ENCODE results near the gene RGS6. TPM values are rescaled to one million over a fixed set of nuclear protein-coding genes. Genes with fewer than 3 reads are reported as not detected.

RGS6 gene
- total RNA-seq, 2 donors from 2014 or later = 3.2 TPM; not detected in 1

DNA sequence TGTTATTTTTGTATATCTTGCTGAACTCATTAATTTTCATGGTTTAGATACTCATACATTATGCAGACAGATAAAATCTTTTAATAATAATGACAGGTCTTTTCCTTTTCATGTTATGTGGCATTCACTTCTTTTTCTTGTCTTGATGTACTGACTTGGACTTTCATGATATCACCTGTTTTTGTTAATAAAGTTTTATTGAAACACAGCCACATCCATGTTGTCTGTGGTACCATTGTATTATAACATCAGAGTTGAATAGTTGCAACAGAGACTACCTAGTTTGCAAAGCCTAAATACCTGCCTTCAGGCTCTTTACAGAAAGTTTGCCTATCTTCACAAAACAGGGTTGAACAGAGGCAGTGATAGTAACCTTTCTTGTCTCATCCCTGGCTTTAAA lies 85.1 kb downstream of the RGS6 start:
- intact Hi-C loops (cut with DNase I) = no loop called here
- no peak for TF ChIP-seq POLR2A (IDR thresholded peaks at IDR 0.05)
- TF ChIP-seq, protein P1, sequence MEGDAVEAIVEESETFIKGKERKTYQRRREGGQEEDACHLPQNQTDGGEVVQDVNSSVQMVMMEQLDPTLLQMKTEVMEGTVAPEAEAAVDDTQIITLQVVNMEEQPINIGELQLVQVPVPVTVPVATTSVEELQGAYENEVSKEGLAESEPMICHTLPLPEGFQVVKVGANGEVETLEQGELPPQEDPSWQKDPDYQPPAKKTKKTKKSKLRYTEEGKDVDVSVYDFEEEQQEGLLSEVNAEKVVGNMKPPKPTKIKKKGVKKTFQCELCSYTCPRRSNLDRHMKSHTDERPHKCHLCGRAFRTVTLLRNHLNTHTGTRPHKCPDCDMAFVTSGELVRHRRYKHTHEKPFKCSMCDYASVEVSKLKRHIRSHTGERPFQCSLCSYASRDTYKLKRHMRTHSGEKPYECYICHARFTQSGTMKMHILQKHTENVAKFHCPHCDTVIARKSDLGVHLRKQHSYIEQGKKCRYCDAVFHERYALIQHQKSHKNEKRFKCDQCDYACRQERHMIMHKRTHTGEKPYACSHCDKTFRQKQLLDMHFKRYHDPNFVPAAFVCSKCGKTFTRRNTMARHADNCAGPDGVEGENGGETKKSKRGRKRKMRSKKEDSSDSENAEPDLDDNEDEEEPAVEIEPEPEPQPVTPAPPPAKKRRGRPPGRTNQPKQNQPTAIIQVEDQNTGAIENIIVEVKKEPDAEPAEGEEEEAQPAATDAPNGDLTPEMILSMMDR (IDR thresholded peaks at IDR 0.05) = no peak
- no peak for TF ChIP-seq POLR2AphosphoS5 (IDR thresholded peaks at IDR 0.05)
- Histone ChIP-seq H3K4me3 (no peak overlapping the region), H3K27me3 (replicated peaks; ENCODE audit: insufficient read depth) (no peaks in the 10 kb centered on the region), H3K4me1 (replicated peaks) (no peaks in the 10 kb centered on the region), H3K9me3 (no peaks in the 10 kb centered on the region), H3K36me3 (no peaks in the 10 kb centered on the region), H3K27ac (no peak overlapping the region)
- no peak for DNase-seq (ENCODE audit: low spot score)

- Histone ChIP-seq H3K4me1 (replicated peaks) (no peaks in the 10 kb centered on the region), H3K27ac (no peak overlapping the region), H3K36me3 (no peaks in the 10 kb centered on the region), H3K4me3 (no peak overlapping the region), H3K9me3 (no peaks in the 10 kb centered on the region), H3K27me3 (replicated peaks; ENCODE audit: insufficient read depth) (no peaks in the 10 kb centered on the region)
- WGBS = 36% methylated on average over 7 of the region's 7 CpGs
- intact Hi-C loops (cut with DNase I) = no loop called here
- TF ChIP-seq, protein P1 (IDR thresholded peaks at IDR 0.05) = no peak
- TF ChIP-seq POLR2AphosphoS5 (IDR thresholded peaks at IDR 0.05) (no peak), POLR2A (IDR thresholded peaks at IDR 0.05) (no peak)
- no peak for DNase-seq (ENCODE audit: low spot score)
Measured at GRCh38 chr14:72023128-72024042, 91.2 kb downstream of the RGS6 start.

- H3K4me3 ChIP-seq = no peak overlapping the region
- no peak for DNase-seq (ENCODE audit: low spot score)
- H3K27ac ChIP-seq = no peak overlapping the region
- H3K9me3 ChIP-seq = no peaks in the 10 kb centered on the region
- TF ChIP-seq POLR2A (IDR thresholded peaks at IDR 0.05) (no peak), POLR2AphosphoS5 (IDR thresholded peaks at IDR 0.05) (no peak)
- TF ChIP-seq, protein P1 (IDR thresholded peaks at IDR 0.05) = peak; percentile 15 to 41 (median 24)
- H3K36me3 ChIP-seq = no peaks in the 10 kb centered on the region
- WGBS = 36% methylated on average over 6 of the region's 6 CpGs
- H3K27me3 ChIP-seq (replicated peaks; ENCODE audit: insufficient read depth) = no peaks in the 10 kb centered on the region
- no peaks in the 10 kb centered on the region for H3K4me1 ChIP-seq (replicated peaks)
- intact Hi-C loops (cut with DNase I) = no loop called here
Measured at GRCh38 chr14:72024043-72024407, 91.8 kb downstream of the RGS6 start.

DNA sequence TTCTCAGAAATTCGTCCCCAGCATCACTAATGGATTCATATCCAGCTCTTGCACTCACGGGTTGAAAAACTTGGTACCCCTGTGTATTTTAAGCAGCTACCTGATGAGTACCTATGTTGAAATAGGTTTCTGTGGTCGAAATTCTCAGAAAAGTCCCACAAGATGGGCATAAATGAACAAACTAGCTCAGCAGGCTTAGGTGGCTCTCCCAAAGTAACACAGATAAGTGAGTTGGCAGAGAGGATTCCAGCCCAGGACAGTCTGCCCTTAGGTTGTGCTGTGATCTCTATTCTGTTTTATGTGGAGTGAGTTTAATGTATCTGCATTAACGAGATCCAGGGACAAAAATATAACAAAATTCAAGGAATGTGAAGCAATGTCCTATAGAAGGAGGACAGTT lies 92.3 kb downstream of the RGS6 start:
- DNase-seq (ENCODE audit: low spot score) = no peak
- Histone ChIP-seq H3K27me3 (replicated peaks; ENCODE audit: insufficient read depth) (no peaks in the 10 kb centered on the region), H3K9me3 (no peaks in the 10 kb centered on the region), H3K27ac (no peak overlapping the region), H3K4me1 (replicated peaks) (no peaks in the 10 kb centered on the region), H3K36me3 (no peaks in the 10 kb centered on the region), H3K4me3 (no peak overlapping the region)
- 69% methylated on average over 4 of the region's 4 CpGs for WGBS
- intact Hi-C loops (cut with DNase I) = no loop called here
- TF ChIP-seq POLR2A (IDR thresholded peaks at IDR 0.05) (no peak), POLR2AphosphoS5 (IDR thresholded peaks at IDR 0.05) (no peak)
- TF ChIP-seq, protein P1 (IDR thresholded peaks at IDR 0.05) = no peak

GRCh38 chr14:72026536-72026935 lies 94.3 kb downstream of the RGS6 start:
- Histone ChIP-seq H3K4me3 (no peak overlapping the region), H3K27ac (no peak overlapping the region), H3K9me3 (no peaks in the 10 kb centered on the region), H3K36me3 (no peaks in the 10 kb centered on the region), H3K4me1 (replicated peaks) (no peaks in the 10 kb centered on the region), H3K27me3 (replicated peaks; ENCODE audit: insufficient read depth) (no peaks in the 10 kb centered on the region)
- WGBS = 39% methylated on average over 2 of the region's 2 CpGs
- no peak for DNase-seq (ENCODE audit: low spot score)
- intact Hi-C loops (cut with DNase I) = no loop called here
- TF ChIP-seq, protein P1 (IDR thresholded peaks at IDR 0.05) = no peak
- no peak for TF ChIP-seq POLR2A (IDR thresholded peaks at IDR 0.05)
- no peak for TF ChIP-seq POLR2AphosphoS5 (IDR thresholded peaks at IDR 0.05)
